B cell (primary cell): ENCODE data around the gene GC.

ENCODE experiments used
- EZH2 ChIP-seq: IDR thresholded peaks from 2 replicates; pipeline ENCODE4 v1.6.1; 2012; ENCODE audit warnings: borderline replicate concordance, low read depth, mild to moderate bottlenecking, moderate library complexity, low read length; ENCODE audit not compliant: insufficient read depth, poor library complexity, severe bottlenecking
- TF ChIP-seq, protein P1 (sequence below): fragments of 200-600 bp; IDR thresholded peaks from one replicate; pipeline ENCODE4 v1.8.0; 2022; ENCODE audit warnings: antibody characterized with exemption, mild to moderate bottlenecking

- TF ChIP-seq, protein P1, sequence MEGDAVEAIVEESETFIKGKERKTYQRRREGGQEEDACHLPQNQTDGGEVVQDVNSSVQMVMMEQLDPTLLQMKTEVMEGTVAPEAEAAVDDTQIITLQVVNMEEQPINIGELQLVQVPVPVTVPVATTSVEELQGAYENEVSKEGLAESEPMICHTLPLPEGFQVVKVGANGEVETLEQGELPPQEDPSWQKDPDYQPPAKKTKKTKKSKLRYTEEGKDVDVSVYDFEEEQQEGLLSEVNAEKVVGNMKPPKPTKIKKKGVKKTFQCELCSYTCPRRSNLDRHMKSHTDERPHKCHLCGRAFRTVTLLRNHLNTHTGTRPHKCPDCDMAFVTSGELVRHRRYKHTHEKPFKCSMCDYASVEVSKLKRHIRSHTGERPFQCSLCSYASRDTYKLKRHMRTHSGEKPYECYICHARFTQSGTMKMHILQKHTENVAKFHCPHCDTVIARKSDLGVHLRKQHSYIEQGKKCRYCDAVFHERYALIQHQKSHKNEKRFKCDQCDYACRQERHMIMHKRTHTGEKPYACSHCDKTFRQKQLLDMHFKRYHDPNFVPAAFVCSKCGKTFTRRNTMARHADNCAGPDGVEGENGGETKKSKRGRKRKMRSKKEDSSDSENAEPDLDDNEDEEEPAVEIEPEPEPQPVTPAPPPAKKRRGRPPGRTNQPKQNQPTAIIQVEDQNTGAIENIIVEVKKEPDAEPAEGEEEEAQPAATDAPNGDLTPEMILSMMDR = no peak
- no peak for TF ChIP-seq EZH2
Observed at GRCh38 chr4:71765821-71766383, 18.0 kb downstream of the GC start.
